Sigmoid colon (tissue), 7 donors: Measurements from ENCODE around the gene ZNF521. TPM values are rescaled to one million over a fixed set of nuclear protein-coding genes. Genes with fewer than 3 reads are reported as not detected.
A peak's percentile ranks its signal among the peaks of the same experiment; 100 is the strongest.

Experiments used
- DNase-seq: peaks from one replicate; pipeline ENCODE4 v3.0.0-alpha.2; 2019
- H3K27ac ChIP-seq, 4 donors: fragments of 200-600 bp; sonication (generic); one replicate each; pipeline ENCODE4 v1.5.1; 2016 to 2019; ENCODE audit warnings: mild to moderate bottlenecking in 1 of 4
- H3K27me3 ChIP-seq, 3 donors: fragments of 200-600 bp; sonication (generic); one replicate each; pipeline ENCODE4 v1.5.1; 2019; ENCODE audit warnings: mild to moderate bottlenecking in 1 of 3
- H3K36me3 ChIP-seq, 4 donors: fragments of 200-600 bp; sonication (generic); one replicate each; pipeline ENCODE4 v1.5.1; 2016 to 2019
- H3K4me1 ChIP-seq, 4 donors: fragments of 200-600 bp; sonication (generic); one replicate each; pipeline ENCODE4 v1.5.1; 2017 to 2019
- H3K4me3 ChIP-seq, 4 donors: fragments of 200-600 bp; sonication (generic); one replicate each; pipeline ENCODE4 v1.5.1; 2017 to 2019; ENCODE audit warnings: mild to moderate bottlenecking in 2 of 4, moderate library complexity in 1 of 4
- H3K9me3 ChIP-seq, 4 donors: fragments of 200-600 bp in 3 of 4; sonication (generic) in 3 of 4; one replicate each; pipeline versions ENCODE4 v1.5.1 to v1.6.1; 2013 to 2019
- EP300 ChIP-seq, 4 donors: sonication (generic); formaldehyde crosslinking; IDR thresholded peaks; one replicate each; pipeline ENCODE4 v1.6.1; 2017; ENCODE audit warnings: antibody characterized with exemption in 4 of 4
- POLR2A ChIP-seq, 2 donors: fragments of 450-650 bp; IDR thresholded peaks; one replicate each; pipeline ENCODE4 v1.6.1; 2016; ENCODE audit warnings: antibody characterized with exemption in 2 of 2, mild to moderate bottlenecking in 2 of 2, moderate library complexity in 2 of 2
- POLR2AphosphoS5 ChIP-seq, 4 donors: sonication (generic); formaldehyde crosslinking; IDR thresholded peaks; one replicate each; pipeline ENCODE4 v1.6.1; 2017; ENCODE audit warnings: antibody characterized with exemption in 4 of 4
- WGBS, 2 donors: extraction: QIAGEN DNeasy Blood & Tissue Kit; methylation state at CpG; one replicate each; pipeline ENCODE4 v1.1.7; 2013; 5-methylcytosine and 5-hydroxymethylcytosine counted together
- intact Hi-C: fragments of 100-400 bp; cut with DNase I; formaldehyde crosslinking; loops from one replicate; pipeline ENCODE4 v1.15.1; 2023
- polyA plus RNA-seq, 3 donors: library from polyadenylated mRNA; stranded (reverse); fragments of 200-250 nt; gene quantifications; one replicate each; pipeline ENCODE4 v1.2.3, GENCODE V29; 2013
- total RNA-seq, 4 donors: library from RNA; depleted of rRNA; stranded (reverse); fragments of >200 nt; gene quantifications; one replicate each; pipeline ENCODE4 v1.1.0, GENCODE V29; 2016
- TF ChIP-seq, protein P1 (sequence below), 4 experiments: fragments of 450-650 bp in 3 of 4; fragments of 200-600 bp in 1 of 4; IDR thresholded peaks; one replicate each; pipeline ENCODE4 v1.5.1; 2016 to 2019; ENCODE audit warnings: antibody characterized with exemption in 4 of 4, mild to moderate bottlenecking in 3 of 4, moderate library complexity in 2 of 4
- donor health status: healthy with polysubstance abuse.
- donor health status: Bipolar disorder and iron deficiency.
- donor health status: healthy.

The ZNF521 gene
- total and polyA plus RNA-seq, 7 donors = 0.69 to 40.2 (median 12.0) TPM

DNA sequence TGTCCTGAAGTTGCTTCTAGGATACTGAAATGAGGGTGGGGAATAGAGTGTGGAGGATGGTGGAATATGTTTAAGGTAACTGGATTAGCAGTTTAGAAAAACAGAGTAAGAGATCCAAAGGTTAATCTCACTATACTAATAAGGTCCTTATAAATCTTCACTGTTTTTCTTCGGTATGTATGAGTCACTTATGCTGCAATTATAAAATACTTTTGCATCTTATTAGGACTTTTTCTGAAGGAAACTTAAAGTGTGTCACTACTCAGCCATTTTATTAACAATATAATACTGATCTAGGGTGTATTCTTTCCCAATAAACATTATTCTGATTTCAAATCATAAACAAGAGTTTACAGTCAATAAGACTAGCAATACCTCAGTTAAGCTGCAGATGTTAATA lies 182.3 kb downstream of the ZNF521 start:
- TF ChIP-seq POLR2AphosphoS5 (IDR thresholded peaks at IDR 0.05) = no peak
- TF ChIP-seq POLR2A (IDR thresholded peaks at IDR 0.05) = no peak
- no peak for TF ChIP-seq EP300 (IDR thresholded peaks at IDR 0.05)
- TF ChIP-seq, protein P1, sequence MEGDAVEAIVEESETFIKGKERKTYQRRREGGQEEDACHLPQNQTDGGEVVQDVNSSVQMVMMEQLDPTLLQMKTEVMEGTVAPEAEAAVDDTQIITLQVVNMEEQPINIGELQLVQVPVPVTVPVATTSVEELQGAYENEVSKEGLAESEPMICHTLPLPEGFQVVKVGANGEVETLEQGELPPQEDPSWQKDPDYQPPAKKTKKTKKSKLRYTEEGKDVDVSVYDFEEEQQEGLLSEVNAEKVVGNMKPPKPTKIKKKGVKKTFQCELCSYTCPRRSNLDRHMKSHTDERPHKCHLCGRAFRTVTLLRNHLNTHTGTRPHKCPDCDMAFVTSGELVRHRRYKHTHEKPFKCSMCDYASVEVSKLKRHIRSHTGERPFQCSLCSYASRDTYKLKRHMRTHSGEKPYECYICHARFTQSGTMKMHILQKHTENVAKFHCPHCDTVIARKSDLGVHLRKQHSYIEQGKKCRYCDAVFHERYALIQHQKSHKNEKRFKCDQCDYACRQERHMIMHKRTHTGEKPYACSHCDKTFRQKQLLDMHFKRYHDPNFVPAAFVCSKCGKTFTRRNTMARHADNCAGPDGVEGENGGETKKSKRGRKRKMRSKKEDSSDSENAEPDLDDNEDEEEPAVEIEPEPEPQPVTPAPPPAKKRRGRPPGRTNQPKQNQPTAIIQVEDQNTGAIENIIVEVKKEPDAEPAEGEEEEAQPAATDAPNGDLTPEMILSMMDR (IDR thresholded peaks at IDR 0.05) = no peak
- intact Hi-C loops = loop anchor here (10.0 kb wide), 1 partner anchor 185 kb away; the partner anchor contains the start of gene ZNF521

DNA sequence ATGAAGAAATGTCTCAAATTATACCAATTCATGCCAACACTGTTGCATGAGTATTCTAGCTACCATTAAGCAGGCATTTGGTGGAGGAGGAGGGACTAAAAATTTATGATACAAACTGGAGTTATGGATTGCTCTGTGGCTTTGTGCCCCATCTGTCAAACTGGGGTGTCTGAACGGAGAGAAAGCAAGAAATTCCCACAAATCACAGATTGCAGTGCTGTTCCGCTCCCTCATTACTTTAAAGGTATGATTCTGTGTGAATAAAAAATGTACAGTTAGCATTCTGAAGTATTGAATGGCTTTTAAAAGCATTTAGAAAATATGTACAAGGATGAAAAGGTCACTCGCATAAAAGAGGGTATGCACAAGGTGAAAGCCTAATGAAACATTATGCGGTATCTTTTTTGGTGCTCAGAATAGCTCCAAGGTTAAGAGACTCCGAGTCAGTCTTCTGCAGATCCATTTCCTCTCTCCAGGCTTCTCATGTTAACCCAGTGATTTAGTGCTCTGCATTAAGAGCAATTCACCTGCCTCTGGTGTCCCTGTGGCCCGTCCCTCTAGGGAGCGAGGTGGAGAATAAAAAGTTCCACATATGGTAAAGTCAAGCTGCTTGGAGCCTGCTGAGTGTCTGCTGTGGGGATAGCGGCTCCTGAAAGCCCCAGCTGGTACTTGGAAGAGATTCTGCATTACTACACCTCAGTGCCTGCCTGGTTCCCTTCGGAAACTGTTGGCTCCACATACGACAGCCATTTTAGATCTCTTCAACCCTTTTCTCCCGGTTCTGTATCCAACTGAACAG lies 184.2 kb downstream of the ZNF521 start:
- no peak overlapping the region for H3K4me3 ChIP-seq
- no peak overlapping the region for H3K27ac ChIP-seq
- WGBS, 2 donors = 83 to 87% methylated on average over 11 of the region's 11 CpGs
- H3K4me1 ChIP-seq = peaks cover 0 to 10% (median 3%) of the 10 kb centered on the region in 4 donors
- no peaks in the 10 kb centered on the region for H3K27me3 ChIP-seq
- DNase-seq = no peak
- TF ChIP-seq, protein P1 (IDR thresholded peaks at IDR 0.05) = no peak
- TF ChIP-seq EP300 (IDR thresholded peaks at IDR 0.05) (no peak), POLR2A (IDR thresholded peaks at IDR 0.05) (no peak), POLR2AphosphoS5 (IDR thresholded peaks at IDR 0.05) (no peak)
- H3K36me3 ChIP-seq = no peaks in the 10 kb centered on the region
- intact Hi-C loops = loop anchor here (10.0 kb wide), 1 partner anchor 187 kb away; the partner anchor contains the start of gene ZNF521
- no peaks in the 10 kb centered on the region for H3K9me3 ChIP-seq

More for the DNA sequence above, 182.3 kb downstream of the ZNF521 start:
- Histone ChIP-seq H3K27ac (no peak overlapping the region), H3K9me3 (no peaks in the 10 kb centered on the region), H3K36me3 (no peaks in the 10 kb centered on the region), H3K4me1 (peaks cover 0 to 10% (median 3%) of the 10 kb centered on the region in 4 donors), H3K27me3 (no peaks in the 10 kb centered on the region), H3K4me3 (no peak overlapping the region)
- no peak for DNase-seq
- WGBS, 2 donors = 33 to 85% methylated on average over 1 of the region's 1 CpG

DNA sequence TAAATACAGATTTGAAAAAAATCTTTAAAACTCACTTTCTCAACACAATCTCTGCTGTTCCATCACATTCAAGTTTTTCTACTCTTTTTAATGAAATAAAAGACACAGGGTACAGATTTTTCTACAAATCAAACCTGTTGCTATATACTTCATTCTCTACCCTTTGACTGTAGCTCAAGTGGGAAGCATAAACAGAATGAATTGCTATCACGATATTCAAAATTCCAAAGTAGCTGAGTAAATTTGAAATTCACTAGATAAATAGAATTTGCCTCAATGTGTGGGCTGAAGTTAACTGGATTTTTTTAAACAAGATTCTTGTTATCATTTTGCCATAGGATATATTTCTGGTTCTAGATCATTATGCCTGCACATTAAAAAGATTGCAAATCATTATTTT lies 185.9 kb downstream of the ZNF521 start:
- no peak overlapping the region for H3K27ac ChIP-seq
- no peaks in the 10 kb centered on the region for H3K36me3 ChIP-seq
- no peaks in the 10 kb centered on the region for H3K27me3 ChIP-seq
- no peak for TF ChIP-seq POLR2A (IDR thresholded peaks at IDR 0.05)
- TF ChIP-seq EP300 (IDR thresholded peaks at IDR 0.05) = no peak
- TF ChIP-seq, protein P1 (IDR thresholded peaks at IDR 0.05) = no peak
- TF ChIP-seq POLR2AphosphoS5 (IDR thresholded peaks at IDR 0.05) = no peak
- peaks cover 0 to 10% (median 3%) of the 10 kb centered on the region in 4 donors for H3K4me1 ChIP-seq
- intact Hi-C loops = loop anchor here (10.0 kb wide), 1 partner anchor 189 kb away; the partner anchor contains the start of gene ZNF521
- no peaks in the 10 kb centered on the region for H3K9me3 ChIP-seq
- H3K4me3 ChIP-seq = no peak overlapping the region
- 83 to 87% methylated on average over 1 of the region's 1 CpG for WGBS, 2 donors
- no peak for DNase-seq

DNA sequence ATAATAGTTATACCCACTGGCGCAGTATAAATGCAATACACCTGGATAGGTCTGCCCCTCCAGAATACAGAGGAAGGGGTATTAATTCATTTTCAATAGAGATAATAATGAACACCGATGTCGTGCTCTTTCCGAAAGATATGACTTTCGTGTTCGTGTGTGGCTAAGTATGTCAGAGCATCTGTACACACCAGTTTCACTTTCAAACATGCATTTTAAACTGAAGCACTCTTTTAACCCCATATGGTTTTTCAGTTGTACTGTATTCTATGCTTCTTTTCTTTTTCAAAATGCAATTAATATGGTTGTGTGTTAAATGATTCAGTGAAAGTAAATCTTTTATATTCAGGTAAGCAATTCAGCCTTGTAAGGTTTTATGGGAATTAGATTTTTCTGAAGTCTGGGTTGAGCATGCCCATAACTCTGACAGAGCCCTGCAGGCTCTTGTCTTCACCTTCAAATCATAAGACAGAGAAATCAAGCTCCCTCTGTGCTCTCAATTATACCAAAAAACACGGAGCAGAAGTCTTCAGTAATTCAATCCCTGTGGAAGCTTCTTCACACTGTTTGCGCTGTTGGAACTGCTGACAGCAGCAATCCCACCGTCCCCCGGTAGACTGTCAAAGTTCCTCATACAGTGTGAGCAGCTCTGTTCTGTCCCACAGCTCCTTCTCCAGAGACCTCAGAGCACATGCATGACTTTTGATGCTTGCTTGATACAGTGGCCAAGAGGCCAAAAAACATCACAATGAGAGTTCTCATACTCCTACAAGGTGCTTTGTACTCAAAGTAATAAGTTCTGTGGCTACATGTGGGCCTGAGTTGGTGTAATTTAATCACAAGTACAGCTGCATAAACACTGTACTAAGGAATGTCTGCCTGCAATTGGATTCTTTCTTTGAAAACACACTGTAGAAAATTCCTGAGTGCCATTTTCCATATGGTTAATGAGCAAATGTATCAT lies 186.8 kb downstream of the ZNF521 start:
- Histone ChIP-seq H3K27me3 (no peaks in the 10 kb centered on the region), H3K9me3 (no peaks in the 10 kb centered on the region), H3K4me3 (peak overlapping the region; percentile 13 to 34 (median 28)), H3K36me3 (no peaks in the 10 kb centered on the region), H3K4me1 (peaks cover 0 to 10% (median 3%) of the 10 kb centered on the region in 4 donors), H3K27ac (peak overlapping the region in 3 of 4 donors; percentile 6 to 14 (median 7))
- TF ChIP-seq, protein P1 (IDR thresholded peaks at IDR 0.05) = no peak
- TF ChIP-seq POLR2AphosphoS5 (IDR thresholded peaks at IDR 0.05) (no peak), EP300 (IDR thresholded peaks at IDR 0.05) (no peak), POLR2A (IDR thresholded peaks at IDR 0.05) (no peak)
- 20 to 39% methylated on average over 10 of the region's 10 CpGs for WGBS, 2 donors
- DNase-seq = no peak
- intact Hi-C loops = loop anchor here (10.0 kb wide), 1 partner anchor 190 kb away; the partner anchor contains the start of gene ZNF521
